RWPE2 (cell line): ENCODE data around the gene GRAMD4.

ENCODE experiments used
- ATAC-seq: fragments of 200-7000 bp; cut with Tn5 transposase; 3 replicates; pipeline ENCODE4 v1.9.1; 2021; ENCODE audit warnings: low read depth
- DNase-seq: peaks from one replicate; pipeline ENCODE4 v3.0.0-alpha.2; 2020; ENCODE audit warnings: low spot score
- H3K27ac ChIP-seq: fragments of 450-650 bp; 2 replicates; pipeline ENCODE4 v1.5.1; 2017; ENCODE audit warnings: mild to moderate bottlenecking; ENCODE audit not compliant: poor library complexity, severe bottlenecking
- H3K27me3 ChIP-seq: fragments of 250-450 bp; sonication (Bioruptor Pico); 2 replicates; pipeline ENCODE4 v1.5.1; 2021; ENCODE audit warnings: mild to moderate bottlenecking, moderate library complexity; ENCODE audit not compliant: insufficient read depth, poor library complexity, severe bottlenecking
- H3K36me3 ChIP-seq: fragments of 250-450 bp; sonication (Bioruptor Pico); 2 replicates; pipeline ENCODE4 v1.5.1; 2020; ENCODE audit warnings: low read depth, mild to moderate bottlenecking, moderate library complexity
- H3K4me1 ChIP-seq: fragments of 250-450 bp; sonication (Bioruptor Pico); 2 replicates; pipeline ENCODE4 v1.5.1; 2021; ENCODE audit warnings: mild to moderate bottlenecking, moderate library complexity; ENCODE audit not compliant: insufficient read depth, poor library complexity, severe bottlenecking
- H3K4me3 ChIP-seq: fragments of 250-450 bp; sonication (Bioruptor Pico); 2 replicates; pipeline ENCODE4 v1.5.1; 2021; ENCODE audit warnings: mild to moderate bottlenecking, moderate library complexity; ENCODE audit not compliant: severe bottlenecking
- H3K9me3 ChIP-seq: fragments of 250-450 bp; sonication (Bioruptor Pico); 2 replicates; pipeline ENCODE4 v1.5.1; 2021; ENCODE audit warnings: mild to moderate bottlenecking, moderate library complexity; ENCODE audit not compliant: severe bottlenecking
- CTCF ChIP-seq: fragments of 450-650 bp; IDR thresholded peaks from one replicate; pipeline ENCODE4 v1.5.1; 2017; ENCODE audit warnings: mild to moderate bottlenecking, moderate library complexity; ENCODE audit not compliant: poor library complexity, severe bottlenecking

The GRAMD4 gene

GRCh38 chr22:46666577-46667244, 46.5 kb downstream of the GRAMD4 start:
- no peaks in the 10 kb centered on the region for H3K9me3 ChIP-seq
- ATAC-seq (no peak), DNase-seq (no peak)
- no peak for TF ChIP-seq CTCF
- no peak overlapping the region for H3K27ac ChIP-seq
- no peak overlapping the region for H3K4me3 ChIP-seq
- no peaks in the 10 kb centered on the region for H3K27me3 ChIP-seq
- peaks cover 2% of the 10 kb centered on the region for H3K4me1 ChIP-seq
- no peaks in the 10 kb centered on the region for H3K36me3 ChIP-seq

GRCh38 chr22:46667245-46667623, 47.0 kb downstream of the GRAMD4 start:
- Histone ChIP-seq H3K36me3 (no peaks in the 10 kb centered on the region), H3K27me3 (no peaks in the 10 kb centered on the region), H3K4me3 (no peak overlapping the region)

GRCh38 chr22:46668116-46668515, 47.9 kb downstream of the GRAMD4 start:
- H3K27ac ChIP-seq = no peak overlapping the region
- DNase-seq = no peak
- H3K36me3 ChIP-seq = no peaks in the 10 kb centered on the region
- ATAC-seq = no peak
- no peaks in the 10 kb centered on the region for H3K27me3 ChIP-seq
- no peak overlapping the region for H3K4me3 ChIP-seq
- H3K4me1 ChIP-seq = no peaks in the 10 kb centered on the region
- no peaks in the 10 kb centered on the region for H3K9me3 ChIP-seq
- TF ChIP-seq CTCF = no peak

More at GRCh38 chr22:46667245-46667623, 47.0 kb downstream of the GRAMD4 start:
- H3K4me1 ChIP-seq = no peaks in the 10 kb centered on the region
- H3K27ac ChIP-seq = no peak overlapping the region
- DNase-seq (no peak), ATAC-seq (no peak)
- no peak for TF ChIP-seq CTCF
- H3K9me3 ChIP-seq = no peaks in the 10 kb centered on the region

GRCh38 chr22:46669201-46669600, 49.0 kb downstream of the GRAMD4 start:
- no peak overlapping the region for H3K27ac ChIP-seq
- H3K4me3 ChIP-seq = no peak overlapping the region
- H3K36me3 ChIP-seq = no peaks in the 10 kb centered on the region
- no peaks in the 10 kb centered on the region for H3K27me3 ChIP-seq
- no peaks in the 10 kb centered on the region for H3K4me1 ChIP-seq
- DNase-seq = no peak
- no peak for ATAC-seq
- no peak for TF ChIP-seq CTCF
- no peaks in the 10 kb centered on the region for H3K9me3 ChIP-seq

- no peak for DNase-seq
- no peak for ATAC-seq
- H3K9me3 ChIP-seq = no peaks in the 10 kb centered on the region
- no peaks in the 10 kb centered on the region for H3K36me3 ChIP-seq
- H3K4me1 ChIP-seq = no peaks in the 10 kb centered on the region
- H3K27me3 ChIP-seq = no peaks in the 10 kb centered on the region
- no peak overlapping the region for H3K4me3 ChIP-seq
- H3K27ac ChIP-seq = no peak overlapping the region
- no peak for TF ChIP-seq CTCF
Measured at GRCh38 chr22:46671824-46672432, 51.7 kb downstream of the GRAMD4 start.
